HG03108 (cell line): Measurements from ENCODE around the gene LCNL1.

Source experiments
- ATAC-seq: cut with Tn5 transposase; IDR thresholded peaks from one replicate; pipeline ENCODE4 v1.9.1; 2021; ENCODE audit warnings: moderate library complexity; ENCODE audit not compliant: unreplicated experiment

The LCNL1 gene

GRCh38 chr9:137008312-137008711, 25.5 kb downstream of the LCNL1 start:
- ATAC-seq: no peak

- ATAC-seq: no peak
These were observed 26.4 kb downstream of the LCNL1 start for GRCh38 chr9:137009217-137009616.

GRCh38 chr9:137009938-137010732, 27.3 kb downstream of the LCNL1 start:
- no peak for ATAC-seq

GRCh38 chr9:137011156-137011555, 28.4 kb downstream of the LCNL1 start:
- ATAC-seq: no peak

GRCh38 chr9:137011907-137012675, 29.3 kb downstream of the LCNL1 start:
- no peak for ATAC-seq

- no peak for ATAC-seq
These were observed 30.1 kb downstream of the LCNL1 start for GRCh38 chr9:137012694-137013570.

- no peak for ATAC-seq
These were observed 30.8 kb downstream of the LCNL1 start for GRCh38 chr9:137013571-137013940.

- ATAC-seq: no peak
These were observed 31.4 kb downstream of the LCNL1 start for GRCh38 chr9:137014166-137014565.

- no peak for ATAC-seq
These were observed 32.2 kb downstream of the LCNL1 start for GRCh38 chr9:137014776-137015539.

- ATAC-seq: no peak
These were observed 32.7 kb downstream of the LCNL1 start for GRCh38 chr9:137015540-137015930.

- no peak for ATAC-seq
These were observed 33.2 kb downstream of the LCNL1 start for GRCh38 chr9:137015976-137016375.

GRCh38 chr9:137016436-137016835, 33.6 kb downstream of the LCNL1 start:
- no peak for ATAC-seq

GRCh38 chr9:137017071-137017470, 34.3 kb downstream of the LCNL1 start:
- ATAC-seq: no peak

GRCh38 chr9:137017791-137018497, 35.2 kb downstream of the LCNL1 start:
- no peak for ATAC-seq

- no peak for ATAC-seq
These were observed 36.2 kb downstream of the LCNL1 start for GRCh38 chr9:137018761-137019559.

- ATAC-seq: no peak
These were observed 37.3 kb downstream of the LCNL1 start for GRCh38 chr9:137019891-137020683.

GRCh38 chr9:137020771-137021567, 38.2 kb downstream of the LCNL1 start:
- ATAC-seq: no peak

- no peak for ATAC-seq
These were observed 38.8 kb downstream of the LCNL1 start for GRCh38 chr9:137021568-137021978.
